Heart left ventricle (tissue), 13 donors: ENCODE results near the gene ARHGEF37.

ENCODE experiments used
- CTCF ChIP-seq, 12 donors: fragments of 200-600 bp; sonication (generic) in 4 of 12; IDR thresholded peaks; one replicate each; pipeline versions ENCODE4 v1.5.0 to v1.8.0; 2018 to 2022; ENCODE audit warnings: antibody characterized with exemption in 12 of 12, mild to moderate bottlenecking in 5 of 12
- POLR2A ChIP-seq, 2 donors: fragments of 450-650 bp; IDR thresholded peaks; one replicate each; pipeline ENCODE4 v1.6.1; 2017; ENCODE audit warnings: antibody characterized with exemption in 2 of 2, mild to moderate bottlenecking in 2 of 2, moderate library complexity in 2 of 2
- donor health status: ischemic (EF 13 %, LVEDD 7.1; RV severe dilation, severe dysfunction).
- donor health status: DM: no; HTN: yes; CAD: no.
- donor health status: DM: no; HTN: no; CAD: no.
- donor health status: ischemic (EF 25% LVEDD 6.9; RV normal size, moderate dysfunction).
- donor health status: ischemic (EF 25% LVEDD 5.7; RV mildly dilated, moderate dysfunction).
- donor health status: ischemic (EF 35%, LVEDD 5.7; RV mildly dilated, moderate dysfunction).
- donor health status: nonischemic (EF 11% LVEDD 7.7; RV severe dilation, severe dysfunction).
- donor health status: DM: yes; HTN: yes; CAD: no.
- donor health status: PGD.
- donor health status: ischemic (EF 29% LVEDD 5.4; RV normal size, mild dysfunction).
- donor health status: nonischemic (EF 23%, LVEDD 6.1; RV moderate dilation, normal function).

DNA sequence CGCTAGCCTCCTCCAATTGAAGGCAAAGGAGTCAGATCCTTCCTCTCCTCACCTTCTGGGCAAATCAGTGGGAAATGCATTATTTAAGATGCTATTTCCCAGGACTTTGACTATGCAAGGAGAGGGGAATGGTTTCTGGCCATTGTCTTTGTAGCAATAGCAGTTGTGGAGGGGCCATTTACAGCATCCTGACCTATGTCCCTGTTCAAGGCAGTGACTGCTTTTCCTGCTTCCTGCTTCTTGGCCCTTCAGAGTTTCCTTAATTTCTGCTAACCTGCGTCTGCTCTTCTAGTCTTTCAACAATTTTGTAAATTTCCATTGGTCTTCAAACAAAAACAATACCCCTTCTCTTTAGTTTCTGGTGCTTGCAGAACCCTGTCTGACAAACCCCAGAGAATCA lies 76.0 kb downstream of the ARHGEF37 start:
- TF ChIP-seq CTCF (IDR thresholded peaks at IDR 0.05), result no peak
- TF ChIP-seq POLR2A (IDR thresholded peaks at IDR 0.05), result no peak
